HG02588 (cell line): ENCODE measurements around the gene RESP18.
A peak's percentile ranks its signal among the peaks of the same experiment; 100 is the strongest.

ENCODE experiments used
- ATAC-seq: cut with Tn5 transposase; IDR thresholded peaks from one replicate; pipeline ENCODE4 v1.9.1; 2021; ENCODE audit warnings: mild to moderate bottlenecking, moderate library complexity; ENCODE audit not compliant: unreplicated experiment

RESP18 gene

GRCh38 chr2:219332542-219332941 lies at the start of gene RESP18:
Gene RESP18 (minus strand): TSS chr2:219332744.
- ATAC-seq, result no peak

GRCh38 chr2:219381448-219381847 lies 48.9 kb upstream of the RESP18 start:
- ATAC-seq, result no peak

- ATAC-seq, result no peak
These were observed 48.4 kb upstream of the RESP18 start for GRCh38 chr2:219380926-219381325.

GRCh38 chr2:219378163-219378851 lies 45.8 kb upstream of the RESP18 start:
- no peak for ATAC-seq

- no peak for ATAC-seq
These were observed 36.9 kb upstream of the RESP18 start for GRCh38 chr2:219369447-219369861.

GRCh38 chr2:219368690-219369191 lies 36.2 kb upstream of the RESP18 start:
- no peak for ATAC-seq

GRCh38 chr2:219362524-219363164 lies 30.1 kb upstream of the RESP18 start:
- peak; percentile 84 for ATAC-seq

- ATAC-seq, result no peak
These were observed 29.5 kb upstream of the RESP18 start for GRCh38 chr2:219362072-219362471.

GRCh38 chr2:219358170-219359075 lies 25.9 kb upstream of the RESP18 start:
- ATAC-seq, result no peak

- ATAC-seq, result no peak
These were observed 24.3 kb upstream of the RESP18 start for GRCh38 chr2:219356834-219357233.

- no peak for ATAC-seq
These were observed 22.0 kb upstream of the RESP18 start for GRCh38 chr2:219354582-219354981.

- no peak for ATAC-seq
These were observed 20.6 kb upstream of the RESP18 start for GRCh38 chr2:219353129-219353528.

GRCh38 chr2:219352448-219353023 lies 20.0 kb upstream of the RESP18 start:
- peak; percentile 44 for ATAC-seq

- no peak for ATAC-seq
These were observed 18.2 kb upstream of the RESP18 start for GRCh38 chr2:219350710-219351221.

- ATAC-seq, result no peak
These were observed 17.7 kb upstream of the RESP18 start for GRCh38 chr2:219350215-219350614.

GRCh38 chr2:219344751-219345430 lies 12.3 kb upstream of the RESP18 start:
- no peak for ATAC-seq

- ATAC-seq, result no peak
These were observed 2.8 kb upstream of the RESP18 start for GRCh38 chr2:219335373-219335786.

GRCh38 chr2:219334076-219334475 lies 1.5 kb upstream of the RESP18 start:
- no peak for ATAC-seq

GRCh38 chr2:219331560-219332213 lies 857 bp downstream of the RESP18 start:
- ATAC-seq, result no peak

GRCh38 chr2:219327719-219328118 lies 4.8 kb downstream of the RESP18 start:
- no peak for ATAC-seq
